GM19035 (cell line): Measurements from ENCODE around the gene CLIP2.
"Not testable (repeated sequence)": the region's sequence is repeated elsewhere in the genome, so short reads cannot be mapped to it uniquely, and the experiment has no call there.

Experiments
- ATAC-seq: cut with Tn5 transposase; IDR thresholded peaks from one replicate; pipeline ENCODE4 v1.9.1; 2021; ENCODE audit not compliant: unreplicated experiment

Gene CLIP2

DNA sequence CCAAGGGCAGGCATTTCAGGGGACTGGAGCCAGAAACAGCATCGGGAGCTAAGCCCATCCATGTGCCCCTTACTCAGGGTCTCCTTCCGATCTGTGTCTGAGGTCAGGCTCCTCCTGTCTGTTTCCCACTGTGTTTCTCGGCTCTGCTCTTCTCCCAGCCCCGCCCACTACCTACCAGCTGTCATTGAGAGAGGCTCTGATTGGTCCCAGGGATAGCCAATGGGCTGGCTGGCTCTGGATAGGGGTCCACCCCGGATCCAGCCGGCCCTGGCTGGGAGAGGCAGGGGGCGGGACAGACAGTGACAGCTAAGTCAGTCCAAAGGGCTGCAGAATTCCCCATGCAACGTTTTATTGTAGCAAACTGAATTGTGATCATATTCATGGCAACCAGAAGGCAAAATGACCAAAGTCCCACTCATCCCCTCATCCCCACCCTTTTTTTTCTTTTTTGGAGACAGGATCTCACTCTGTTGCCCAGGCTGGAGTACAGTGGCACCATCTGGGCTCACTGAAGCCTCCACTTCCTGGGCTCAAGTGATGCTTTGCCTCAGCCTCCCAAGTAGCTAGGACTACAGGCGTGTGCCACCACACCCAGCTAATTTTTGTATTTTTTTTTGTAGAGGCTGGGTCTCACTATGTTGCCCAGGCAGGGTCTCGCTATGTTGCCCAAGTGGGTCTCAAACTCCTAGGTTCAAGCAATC lies 76.3 kb downstream of the CLIP2 start:
- ATAC-seq: no peak

DNA sequence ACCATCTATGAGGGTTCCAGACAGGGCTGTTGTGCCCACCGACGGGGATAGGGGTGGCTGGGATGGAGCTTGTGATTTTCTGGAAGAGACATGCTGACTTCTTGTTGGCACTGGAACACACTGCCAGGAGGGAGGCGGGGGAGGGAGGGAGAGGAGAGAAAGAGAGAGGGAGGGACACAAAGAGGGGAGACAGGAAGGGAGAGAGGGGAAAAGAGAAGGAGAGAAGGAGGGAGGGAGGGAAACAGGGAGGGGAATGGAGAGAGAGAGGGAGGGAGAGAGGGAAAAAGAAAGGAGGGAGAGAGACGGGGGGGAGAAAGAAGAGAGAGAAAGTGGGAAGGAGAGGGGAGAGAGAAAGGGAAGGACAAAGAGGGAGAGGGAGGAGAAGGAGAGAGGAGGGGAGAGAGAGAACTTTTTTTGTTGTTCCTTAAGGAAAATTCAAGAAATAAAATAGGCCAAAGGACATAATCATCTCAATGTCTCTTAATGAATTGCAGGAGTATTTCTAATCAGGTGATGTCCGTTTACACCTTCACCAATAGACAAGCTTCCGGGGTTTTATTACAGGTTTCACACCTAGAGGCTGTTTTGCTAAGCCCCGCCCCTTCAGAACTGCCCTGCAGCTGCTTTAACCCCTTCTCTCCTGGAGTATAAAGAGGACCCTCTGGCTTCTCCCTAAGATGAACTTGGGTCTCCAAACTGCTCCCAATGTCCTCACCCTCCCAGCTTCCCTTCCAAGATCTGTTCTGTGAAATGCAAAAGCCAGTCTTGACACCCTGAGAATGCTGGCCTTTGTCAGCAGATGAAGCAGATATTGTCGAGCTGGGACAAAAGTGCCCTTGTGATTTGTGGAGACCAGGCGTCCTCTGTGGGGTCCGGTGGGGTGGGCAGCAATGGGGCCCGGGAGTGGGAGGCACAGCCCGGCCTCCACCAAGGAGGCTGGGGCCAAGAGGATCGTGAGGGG lies 82.5 kb downstream of the CLIP2 start:
- ATAC-seq: no peak

DNA sequence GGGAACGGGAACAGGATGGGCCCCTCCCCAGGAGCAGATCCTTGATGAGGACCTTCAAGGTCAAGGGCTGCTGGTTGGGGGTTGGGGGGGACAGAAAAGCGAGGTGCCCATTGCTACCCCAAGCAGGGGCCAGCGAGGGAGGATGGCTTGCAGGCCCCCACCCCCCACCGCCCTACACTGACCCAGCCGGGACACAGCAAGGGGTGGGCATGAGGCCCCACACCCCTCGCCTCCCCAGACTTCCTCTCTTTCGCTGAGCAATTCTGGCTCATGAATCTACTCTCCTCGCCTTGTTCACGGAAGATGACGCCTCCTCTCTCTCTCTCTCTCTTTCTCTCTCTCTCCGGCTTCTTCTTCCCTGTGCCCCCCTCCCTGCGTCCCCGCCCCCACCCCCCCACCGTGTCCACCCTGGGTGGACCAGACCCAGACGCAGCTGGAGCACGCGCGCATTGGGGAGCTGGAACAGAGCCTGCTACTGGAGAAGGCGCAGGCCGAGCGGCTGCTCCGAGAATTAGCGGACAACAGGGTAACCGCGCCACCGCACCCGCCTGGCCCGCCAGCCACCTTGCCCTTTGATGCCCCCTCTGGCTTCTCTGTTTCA lies 83.4 kb downstream of the CLIP2 start:
- ATAC-seq: no peak

DNA sequence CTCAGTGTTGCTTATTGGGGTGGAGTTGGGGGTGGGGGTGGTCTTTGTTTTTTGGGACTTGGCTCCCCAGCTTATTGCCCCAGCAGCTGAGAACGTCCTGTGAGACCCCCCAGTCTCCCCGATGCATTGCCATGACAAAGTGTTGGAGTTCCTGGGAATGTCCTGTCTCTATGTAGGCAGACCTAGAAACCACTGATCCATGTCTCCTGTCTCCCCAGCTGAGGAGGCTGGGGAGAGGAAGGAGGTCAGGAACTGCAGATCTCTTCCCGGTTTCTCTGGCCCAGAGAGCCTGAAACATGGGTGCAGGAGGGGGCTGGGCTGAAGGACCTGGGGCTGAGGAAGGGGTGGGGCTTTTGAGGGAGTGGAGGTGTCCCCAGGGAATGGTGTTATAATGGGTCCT lies 84.3 kb downstream of the CLIP2 start:
- no peak for ATAC-seq

DNA sequence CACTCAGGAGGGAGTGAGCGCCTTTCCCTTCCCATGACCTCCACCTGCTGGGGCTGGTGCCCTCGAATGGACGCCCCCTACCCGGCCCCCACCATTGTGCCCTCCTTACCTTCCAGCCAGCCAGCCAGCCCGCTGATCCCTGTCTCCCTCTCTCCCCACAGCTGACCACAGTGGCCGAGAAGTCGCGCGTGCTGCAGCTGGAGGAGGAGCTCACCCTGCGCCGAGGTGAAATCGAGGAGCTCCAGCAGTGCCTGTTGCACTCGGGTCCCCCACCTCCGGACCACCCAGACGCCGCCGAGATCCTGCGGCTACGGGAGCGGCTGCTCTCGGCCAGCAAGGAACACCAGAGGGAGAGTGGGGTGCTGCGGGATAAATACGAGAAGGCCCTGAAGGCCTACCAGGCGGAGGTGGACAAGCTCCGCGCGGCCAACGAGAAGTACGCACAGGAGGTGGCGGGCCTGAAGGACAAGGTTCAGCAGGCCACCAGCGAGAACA lies 86.6 kb downstream of the CLIP2 start:
- no peak for ATAC-seq

DNA sequence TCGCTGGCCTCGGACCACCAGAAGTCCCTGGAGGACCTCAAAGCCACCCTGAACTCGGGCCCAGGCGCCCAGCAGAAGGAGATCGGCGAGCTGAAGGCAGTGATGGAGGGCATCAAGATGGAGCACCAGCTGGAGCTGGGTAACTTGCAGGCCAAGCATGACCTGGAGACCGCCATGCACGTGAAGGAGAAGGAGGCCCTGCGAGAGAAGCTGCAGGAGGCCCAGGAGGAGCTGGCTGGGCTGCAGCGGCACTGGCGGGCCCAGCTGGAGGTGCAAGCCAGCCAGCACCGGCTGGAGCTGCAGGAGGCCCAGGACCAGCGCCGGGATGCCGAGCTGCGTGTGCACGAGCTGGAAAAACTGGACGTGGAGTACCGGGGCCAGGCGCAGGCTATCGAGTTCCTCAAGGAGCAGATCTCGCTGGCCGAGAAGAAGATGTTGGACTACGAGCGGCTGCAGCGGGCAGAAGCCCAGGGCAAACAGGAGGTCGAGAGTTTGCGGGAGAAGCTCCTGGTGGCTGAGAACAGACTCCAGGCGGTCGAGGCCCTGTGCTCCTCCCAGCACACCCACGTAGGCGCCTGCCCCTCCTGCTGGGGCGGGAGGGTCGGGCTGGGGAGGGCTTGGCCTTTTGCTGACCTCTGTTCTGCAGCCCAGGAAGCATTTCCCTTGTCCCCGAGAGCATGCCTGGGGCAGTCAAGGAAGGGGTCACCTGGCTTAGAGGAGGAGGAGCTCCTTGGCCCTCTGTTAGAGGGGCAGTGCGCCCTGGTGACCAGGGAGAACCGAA lies 87.2 kb downstream of the CLIP2 start:
- no peak for ATAC-seq

DNA sequence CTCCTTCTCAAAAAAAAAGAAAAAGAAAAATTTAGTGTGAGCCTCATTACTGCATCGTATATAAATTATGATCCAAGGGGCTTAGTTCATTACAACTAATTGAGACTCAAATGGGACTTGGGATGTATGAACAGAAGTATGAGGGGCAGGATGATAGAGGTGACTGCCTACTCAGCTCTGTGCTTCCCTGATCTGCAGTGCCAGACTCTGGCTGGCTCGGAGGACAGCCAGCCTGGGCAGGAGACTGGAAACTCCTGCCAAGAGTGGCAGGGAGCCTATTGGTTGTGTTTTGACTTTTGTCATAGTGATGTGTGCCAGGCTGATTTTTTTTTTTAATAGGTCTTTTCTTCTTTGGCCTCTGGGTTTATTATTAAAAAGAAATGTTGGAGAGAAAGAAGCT lies 90.7 kb downstream of the CLIP2 start:
- no peak for ATAC-seq

DNA sequence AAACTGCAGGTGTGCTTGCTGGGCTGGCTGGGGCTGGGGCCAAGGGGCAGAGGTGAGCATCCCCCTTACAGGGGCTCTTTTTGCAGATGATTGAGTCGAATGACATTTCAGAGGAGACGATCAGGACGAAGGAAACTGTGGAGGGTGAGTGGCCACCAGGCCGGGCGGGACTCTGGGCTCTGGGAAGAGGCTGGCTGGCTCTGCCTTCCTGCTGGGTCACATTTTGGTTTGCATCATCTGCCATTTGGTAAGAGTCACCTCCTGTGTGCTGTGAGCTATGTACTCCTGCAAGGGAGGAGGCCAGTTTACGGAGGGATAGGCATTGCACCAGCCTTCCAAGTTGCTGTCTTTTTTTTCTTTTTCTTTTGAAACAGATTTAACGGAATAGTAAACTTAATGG lies 91.5 kb downstream of the CLIP2 start:
- no peak for ATAC-seq

DNA sequence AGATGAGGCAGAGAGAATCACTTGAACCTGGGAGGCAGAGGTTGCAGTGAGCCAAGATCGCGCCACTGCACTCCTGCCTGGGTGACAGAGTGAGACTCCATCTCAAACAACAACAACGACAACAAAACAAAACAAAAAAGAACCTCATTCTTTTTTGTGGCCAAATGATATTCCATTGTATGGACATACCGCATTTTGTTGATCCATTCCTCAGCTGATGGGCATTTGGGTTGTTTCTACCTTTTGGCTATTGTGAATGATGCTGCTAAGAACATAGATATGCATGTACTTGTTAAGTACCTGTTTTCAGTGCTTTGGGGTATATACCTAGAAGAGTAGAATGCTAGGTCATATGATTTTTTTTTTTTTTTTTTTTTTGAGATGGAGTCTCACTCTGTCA lies 94.9 kb downstream of the CLIP2 start:
- ATAC-seq: not testable (repeated sequence)

DNA sequence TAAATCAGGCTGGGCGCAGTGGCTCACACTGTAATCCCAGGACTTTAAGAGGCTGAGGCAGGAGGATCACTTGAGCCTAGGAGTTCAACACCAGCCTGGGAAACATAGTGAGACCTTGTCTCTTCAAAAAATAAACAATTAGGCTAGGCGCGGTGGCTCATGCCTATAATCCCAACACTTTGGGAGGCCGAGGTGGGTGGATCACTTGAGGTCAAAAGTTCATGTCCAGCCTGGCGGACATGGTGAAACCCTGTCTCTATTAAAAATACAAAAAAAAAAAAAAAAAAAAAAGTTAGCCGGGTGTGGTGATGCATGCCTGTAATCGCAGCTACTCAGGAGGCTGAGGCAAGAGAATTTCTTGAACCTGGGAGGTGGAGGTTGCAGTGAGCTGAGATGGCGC lies 95.6 kb downstream of the CLIP2 start:
- ATAC-seq: not testable (repeated sequence)

DNA sequence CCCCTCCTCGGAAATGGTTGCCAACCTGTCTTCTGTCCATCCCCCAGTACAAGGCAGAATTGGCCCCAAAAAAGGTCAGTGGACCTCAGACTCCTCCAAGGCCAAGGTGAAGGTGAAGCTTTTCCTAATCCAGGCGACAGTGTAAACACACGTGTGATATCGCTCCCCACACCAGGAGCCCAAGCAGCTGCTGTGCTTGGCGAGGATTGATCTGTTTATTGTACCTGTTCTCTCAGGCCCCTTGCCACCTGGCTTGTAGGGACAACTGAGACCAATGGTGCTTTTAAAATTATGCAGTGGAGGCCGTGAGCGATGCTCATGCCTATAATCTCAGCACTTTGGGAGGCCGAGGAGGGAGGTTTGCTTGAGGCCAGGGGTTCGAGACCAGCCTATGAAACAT lies 98.4 kb downstream of the CLIP2 start:
- no peak for ATAC-seq

DNA sequence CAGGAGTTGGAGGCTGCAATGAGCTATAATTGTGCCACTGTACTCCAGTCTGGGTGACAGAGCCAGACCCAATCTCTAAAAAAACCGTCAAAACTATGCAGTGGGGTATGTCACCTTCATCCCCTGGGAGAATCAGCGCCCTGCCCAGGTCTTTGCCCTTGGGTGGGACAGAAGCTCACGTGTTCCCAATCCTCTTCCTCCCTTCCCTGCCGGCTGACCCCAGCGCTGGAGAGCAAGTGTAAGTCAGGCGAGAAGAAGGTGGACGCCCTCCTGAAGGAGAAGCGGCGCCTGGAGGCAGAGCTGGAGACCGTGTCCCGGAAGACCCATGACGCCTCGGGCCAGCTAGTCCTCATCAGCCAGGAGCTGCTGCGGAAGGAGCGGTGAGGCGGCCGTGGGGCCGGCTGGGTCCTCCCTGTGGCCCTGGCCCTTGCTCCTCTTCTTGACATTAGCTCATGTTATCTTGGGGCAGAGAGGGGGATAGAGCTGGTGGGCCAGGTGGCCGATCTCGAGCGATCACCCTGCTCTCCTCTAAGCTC lies 99.7 kb downstream of the CLIP2 start:
- ATAC-seq: no peak

DNA sequence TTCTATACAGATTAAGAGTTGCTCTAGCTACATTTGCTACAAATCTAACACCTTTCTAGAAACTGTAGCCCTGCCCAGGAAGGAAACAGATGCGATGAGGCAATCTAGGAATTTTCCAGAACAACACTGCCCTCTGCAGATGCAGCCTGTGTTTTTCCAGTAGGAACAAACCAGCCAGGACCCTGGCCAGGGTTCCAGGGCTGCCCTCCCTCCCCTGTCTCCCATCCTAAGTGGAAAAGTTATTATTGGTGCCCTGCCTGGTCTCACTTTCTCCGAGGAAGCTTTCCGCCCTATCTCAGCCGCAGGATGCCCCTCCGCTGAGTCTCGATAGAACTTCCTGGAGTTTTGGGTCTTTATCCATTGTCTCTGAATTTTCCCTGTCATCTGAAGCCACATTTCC lies 104.5 kb downstream of the CLIP2 start:
- not testable (repeated sequence) for ATAC-seq

DNA sequence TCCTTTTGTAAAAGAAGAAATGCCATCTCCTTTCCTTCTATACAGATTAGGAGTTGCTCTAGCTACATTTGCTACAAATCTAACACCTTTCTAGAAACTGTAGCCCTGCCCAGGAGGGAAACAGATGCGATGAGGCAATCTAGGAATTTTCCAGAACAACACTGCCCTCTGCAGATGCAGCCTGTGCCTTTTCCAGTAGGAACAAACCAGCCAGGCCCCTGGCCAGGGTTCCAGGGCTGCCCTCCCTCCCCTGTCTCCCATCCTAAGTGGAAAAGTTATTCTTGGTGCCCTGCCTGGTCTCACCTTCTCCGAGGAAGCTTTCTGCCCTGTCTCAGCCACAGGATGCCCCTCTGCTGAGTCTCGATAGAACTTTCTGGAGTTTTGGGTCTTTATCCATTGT lies 105.4 kb downstream of the CLIP2 start:
- ATAC-seq: not testable (repeated sequence)

DNA sequence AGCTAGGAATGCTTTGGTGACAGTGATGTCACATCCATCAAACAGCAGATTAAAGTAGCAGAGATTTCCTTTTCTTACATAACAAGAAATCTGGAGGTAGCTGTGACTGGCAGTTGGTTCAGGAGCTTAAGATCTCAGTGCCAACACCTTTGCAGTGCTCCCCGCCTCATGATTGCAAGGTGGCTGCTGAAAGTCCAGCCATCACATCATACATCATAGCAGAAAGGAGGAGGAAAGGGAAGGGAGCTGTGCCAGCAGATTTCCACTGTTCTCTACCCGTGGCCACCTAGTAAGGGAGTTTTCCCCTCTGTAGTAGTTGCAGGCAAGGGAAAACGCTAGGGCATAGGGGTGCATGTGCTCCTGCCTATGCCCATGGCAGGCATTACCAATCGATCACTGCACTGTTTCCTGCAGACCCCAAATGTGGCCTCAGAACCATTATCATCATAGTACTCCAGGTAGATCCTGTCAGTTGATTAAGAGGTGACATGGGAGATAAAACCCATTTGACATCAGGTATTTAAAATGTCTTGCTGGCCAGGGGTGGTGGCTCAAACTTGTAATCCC lies 106.6 kb downstream of the CLIP2 start:
- no peak for ATAC-seq

DNA sequence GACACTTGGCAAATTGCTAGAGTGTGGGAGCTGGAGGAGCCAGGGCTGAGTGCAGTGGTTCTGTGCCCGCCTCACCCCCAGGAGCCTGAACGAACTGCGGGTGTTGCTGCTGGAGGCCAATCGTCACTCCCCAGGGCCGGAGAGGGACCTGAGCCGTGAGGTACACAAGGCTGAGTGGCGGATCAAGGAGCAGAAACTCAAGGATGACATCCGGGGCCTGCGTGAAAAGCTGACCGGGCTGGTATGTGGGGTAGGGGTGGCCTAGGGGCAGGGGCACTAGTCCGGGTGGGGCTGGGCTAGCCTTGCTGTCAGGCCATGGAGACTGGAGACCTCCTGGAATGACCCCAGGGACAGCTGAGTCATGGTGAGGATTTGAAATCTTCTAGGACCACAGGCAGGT lies 107.8 kb downstream of the CLIP2 start:
- ATAC-seq: no peak

DNA sequence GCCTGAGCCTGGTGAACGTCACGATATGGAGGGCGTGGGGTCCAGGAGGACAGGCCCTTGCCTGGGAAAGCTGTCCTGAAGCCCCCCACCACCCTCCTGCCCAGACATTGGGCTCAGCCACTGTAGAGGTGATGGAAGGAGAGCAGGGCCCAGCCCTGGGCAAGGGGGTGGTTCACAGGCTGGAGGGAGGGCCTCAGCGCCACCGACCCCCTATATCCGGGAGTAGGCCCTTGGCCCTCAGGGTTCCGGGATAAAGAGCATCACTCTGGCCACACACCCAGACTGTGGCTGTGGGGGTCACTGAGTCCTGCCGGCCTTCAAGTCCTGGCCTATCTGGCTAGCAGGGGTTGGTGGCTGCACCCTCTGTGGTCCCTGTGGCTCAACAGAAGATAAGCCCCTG lies 109.2 kb downstream of the CLIP2 start:
- no peak for ATAC-seq

DNA sequence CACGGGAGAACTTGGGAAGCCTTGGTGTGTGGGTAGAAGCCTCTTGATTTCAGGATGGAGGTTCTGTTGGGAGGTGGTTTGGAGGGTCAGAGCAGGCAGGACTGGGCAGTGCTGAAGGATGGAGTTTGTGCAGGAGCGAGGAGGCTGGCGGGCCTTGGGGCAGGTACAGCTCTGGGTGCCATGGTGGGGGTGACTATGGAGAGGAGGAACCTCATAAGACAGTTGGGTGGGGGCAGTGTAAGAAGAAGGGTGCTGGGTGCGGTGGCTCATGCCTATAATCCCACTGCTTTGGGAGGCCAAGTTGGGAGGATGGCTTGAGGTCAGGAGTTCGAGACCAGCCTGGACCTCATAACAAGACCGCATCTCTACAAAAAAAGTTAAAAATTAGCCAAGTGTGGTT lies 109.8 kb downstream of the CLIP2 start:
- no peak for ATAC-seq

DNA sequence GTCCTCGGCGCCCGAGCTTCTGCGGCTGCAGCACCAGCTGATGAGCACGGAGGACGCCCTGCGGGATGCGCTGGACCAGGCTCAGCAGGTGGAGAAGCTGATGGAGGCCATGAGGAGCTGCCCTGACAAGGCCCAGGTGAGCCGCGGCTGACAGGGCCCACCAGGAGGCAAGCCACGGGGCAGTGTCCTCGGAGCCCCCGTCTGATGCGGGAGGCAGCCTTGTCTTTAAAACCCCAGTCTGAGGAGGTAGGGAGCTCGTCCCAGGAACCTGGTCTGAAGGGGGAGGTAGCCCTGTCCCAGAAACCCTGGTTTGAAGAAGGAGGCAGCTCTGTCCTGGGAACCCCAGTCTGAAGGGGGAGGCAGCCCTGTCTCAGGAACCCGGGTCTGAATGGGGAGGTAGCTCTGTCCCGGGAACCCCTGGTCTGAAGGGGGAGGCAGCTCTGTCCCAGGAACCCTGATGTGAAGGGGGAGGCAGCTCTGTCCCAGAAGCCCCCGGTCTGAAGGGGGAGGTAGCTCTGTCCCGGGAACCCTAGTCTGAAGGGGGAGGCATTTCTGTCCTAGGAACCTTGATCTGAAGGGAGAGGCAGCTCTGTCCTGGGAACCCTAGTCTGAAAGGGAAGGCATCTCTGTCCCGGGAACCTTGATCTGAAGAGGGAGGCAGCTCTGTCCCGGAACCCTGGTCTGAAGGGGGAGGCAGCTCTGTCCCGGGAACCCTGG lies 111.4 kb downstream of the CLIP2 start:
- ATAC-seq: no peak
